Medulla oblongata (tissue), 1 donor: ENCODE results near the gene TEKT3.

Experiments
- DNase-seq: peaks from one replicate; pipeline ENCODE4 v3.0.0-alpha.2; 2015; ENCODE audit errors: extremely low spot score

TEKT3 gene

GRCh38 chr17:15293558-15293957, 47.8 kb downstream of the TEKT3 start:
- no peak for DNase-seq

GRCh38 chr17:15291674-15292361, 49.6 kb downstream of the TEKT3 start:
- DNase-seq = no peak

GRCh38 chr17:15290605-15291004, 50.8 kb downstream of the TEKT3 start:
- no peak for DNase-seq

GRCh38 chr17:15289285-15290183, 51.9 kb downstream of the TEKT3 start:
- no peak for DNase-seq

GRCh38 chr17:15288859-15289258, 52.5 kb downstream of the TEKT3 start:
- no peak for DNase-seq

- DNase-seq = no peak
Observed at GRCh38 chr17:15287538-15288267, 53.7 kb downstream of the TEKT3 start.

GRCh38 chr17:15285466-15285865, 55.9 kb downstream of the TEKT3 start:
- DNase-seq = no peak

- no peak for DNase-seq
Observed at GRCh38 chr17:15284537-15284936, 56.9 kb downstream of the TEKT3 start.

- DNase-seq = no peak
Observed at GRCh38 chr17:15284107-15284506, 57.3 kb downstream of the TEKT3 start.

- no peak for DNase-seq
Observed at GRCh38 chr17:15281909-15282308, 59.5 kb downstream of the TEKT3 start.

- DNase-seq = no peak
Observed at GRCh38 chr17:15278924-15279477, 62.4 kb downstream of the TEKT3 start.

- DNase-seq = no peak
Observed at GRCh38 chr17:15278380-15278779, 63.0 kb downstream of the TEKT3 start.

- DNase-seq = no peak
Observed at GRCh38 chr17:15274017-15274416, 67.4 kb downstream of the TEKT3 start.

GRCh38 chr17:15273141-15273793, 68.1 kb downstream of the TEKT3 start:
- no peak for DNase-seq

- DNase-seq = no peak
Observed at GRCh38 chr17:15271741-15272140, 69.7 kb downstream of the TEKT3 start.

- no peak for DNase-seq
Observed at GRCh38 chr17:15270628-15271381, 70.6 kb downstream of the TEKT3 start.

- DNase-seq = no peak
Observed at GRCh38 chr17:15269780-15270089, 71.7 kb downstream of the TEKT3 start.

- peak; percentile 51 for DNase-seq
Observed at GRCh38 chr17:15269087-15269779, 72.2 kb downstream of the TEKT3 start.

- no peak for DNase-seq
Observed at GRCh38 chr17:15268461-15268860, 72.9 kb downstream of the TEKT3 start.

- DNase-seq = no peak
Observed at GRCh38 chr17:15267996-15268395, 73.4 kb downstream of the TEKT3 start.
